ENCODE results near the gene LPIN2. TPM values are rescaled to one million over a fixed set of nuclear protein-coding genes. Genes with fewer than 3 reads are reported as not detected.
A peak's percentile ranks its signal among the peaks of the same experiment; 100 is the strongest.
"Not testable (repeated sequence)": the region's sequence is repeated elsewhere in the genome, so short reads cannot be mapped to it uniquely, and the experiment has no call there.

Gene LPIN2
- total and polyA plus RNA-seq, 2 of the 4 experiments (the other 2 are of a cell fraction), result 16.2 to 21.9 TPM

DNA sequence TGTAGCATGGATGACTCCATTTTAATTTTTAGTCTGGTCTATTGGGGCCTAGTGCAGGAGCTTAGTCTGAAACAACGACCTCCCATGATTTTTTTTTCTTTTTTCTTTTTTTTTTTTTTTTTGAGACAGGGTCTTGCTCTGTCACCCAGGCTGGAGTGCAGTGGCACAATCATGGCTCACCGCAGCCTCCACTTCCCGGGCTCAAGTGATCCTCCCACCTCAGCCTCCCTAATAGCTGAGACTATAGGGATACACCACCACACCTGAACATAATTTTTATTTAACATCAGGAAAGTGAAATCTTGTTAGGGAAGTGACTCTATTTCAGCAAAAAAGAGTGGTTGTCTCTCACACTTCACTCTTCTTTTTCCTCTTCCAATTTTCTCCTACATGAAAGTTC lies 15.2 kb upstream of the LPIN2 start:
- H2BK15ac ChIP-seq (ENCODE audit: low read depth, low read length); H3K14ac ChIP-seq (replicated peaks; ENCODE audit: low read depth, low read length); H2BK20ac ChIP-seq (ENCODE audit: low read depth, low read length); H3K9ac ChIP-seq (ENCODE audit: low read depth, low read length); H2AK5ac ChIP-seq (ENCODE audit: low read depth, low read length); H3K4me3 ChIP-seq (ENCODE audit: insufficient read depth, low read depth, low read length); in situ Hi-C loops (cut with MboI; ENCODE audit: low sequenced_read_pairs); dilution Hi-C loops (cut with HindIII; ENCODE audit: low sequenced_read_pairs, unreplicated experiment); ATAC-seq (ENCODE audit: low read depth); H3K27ac ChIP-seq (ENCODE audit: insufficient read depth, low read length); H2AK9ac ChIP-seq (replicated peaks; ENCODE audit: low read depth, low read length, poor library complexity); H3K36me3 ChIP-seq (ENCODE audit: control insufficient read depth, insufficient read depth, low read length); CTCF ChIA-PET; H3K9me1 ChIP-seq (ENCODE audit: insufficient read depth, low read length); H2AFZ ChIP-seq (replicated peaks; ENCODE audit: low read length, poor library complexity); H3K4ac ChIP-seq (ENCODE audit: low read depth, low read length); H3K18ac ChIP-seq (ENCODE audit: low read depth, low read length); H3K4me2 ChIP-seq (ENCODE audit: low read depth, low read length); H3K4me1 ChIP-seq (ENCODE audit: control insufficient read depth, insufficient read depth, low read length); DNase-seq; H2BK5ac ChIP-seq (ENCODE audit: low read depth, low read length, poor library complexity, severe bottlenecking); BruUV-seq (replicated peaks); H3K79me1 ChIP-seq (ENCODE audit: low read depth in 1 of 2, low read length in 2 of 2); H3K9me3 ChIP-seq (ENCODE audit: control insufficient read depth, insufficient read depth, low read length); H4K5ac ChIP-seq (ENCODE audit: low read depth, low read length); H3K27me3 ChIP-seq (ENCODE audit: control insufficient read depth, insufficient read depth, low read length); H4K91ac ChIP-seq (ENCODE audit: insufficient read depth, low read depth, low read length); H3K56ac ChIP-seq (ENCODE audit: extremely low read depth, insufficient read depth, low read length); H4K20me1 ChIP-seq (ENCODE audit: insufficient read depth, low read length): not testable (repeated sequence)
- POLR2A ChIA-PET (ENCODE audit: unreplicated experiment), result interaction anchor here (0.6 kb wide), 1 partner anchor 32 kb away, joined by 4 read pairs; no protein-coding TSS in a partner anchor
- peak overlapping the region in 1 of 2 experiments; percentile 46; a peak in 2 of 4 replicates for H4K8ac ChIP-seq (ENCODE audit: low read depth in 2 of 2, low read length in 2 of 2)
- WGBS, 2 experiments (ENCODE audit: extremely low coverage in 2 of 2, insufficient read length in 1 of 2), result no CpG with 5 or more reads among the region's 3 CpGs
- peak overlapping the region; percentile 38; the same call in 1 of the 2 replicates for H3K23ac ChIP-seq (ENCODE audit: low read depth, low read length)
- intact Hi-C loops (cut with micrococcal nuclease), result loop anchor here (2.0 to 5.0 kb wide), 2 partner anchors 13 to 59 kb away; no protein-coding TSS in a partner anchor
- H2BK120ac ChIP-seq (ENCODE audit: low read depth, low read length), result peak overlapping the region; percentile 40; the same call in 1 of the 2 replicates

Data from IMR-90 (cell line).